ENCODE measurements around the gene TTLL3. TPM values are rescaled to one million over a fixed set of nuclear protein-coding genes. Genes with fewer than 3 reads are reported as not detected.

Gene TTLL3
- total and polyA plus RNA-seq, 2 donors (not counting 1 experiment from before 2014, with no cell fraction given): 84.5 to 168 TPM

- Histone ChIP-seq H2AFZ (ENCODE audit: insufficient read depth, low read depth, low read length, poor library complexity, severe bottlenecking) (no peak overlapping the region), H3K27me3 (replicated peaks in 1 of 4; ENCODE audit: control extremely low read depth in 1 of 4, control insufficient read depth in 3 of 4, insufficient read depth in 4 of 4, low read length in 3 of 4) (no peaks in the 10 kb centered on the region), H3K4me3 (ENCODE audit: control extremely low read depth in 1 of 5, extremely low read depth in 1 of 5, insufficient read depth in 1 of 5, low read depth in 2 of 5, low read length in 4 of 5) (no peak overlapping the region), H4K20me1 (ENCODE audit: control insufficient read depth, insufficient read depth, low read length, poor library complexity, severe bottlenecking) (no peaks in the 10 kb centered on the region), H3K4me2 (replicated peaks; ENCODE audit: low read depth, low read length, poor library complexity, severe bottlenecking) (peak overlapping the region; percentile 59), H3K9ac (ENCODE audit: low read length) (peak overlapping the region; percentile 28), H3K79me2 (ENCODE audit: control insufficient read depth, insufficient read depth, low read length) (peaks cover 10% of the 10 kb centered on the region), H3K36me3 (replicated peaks in 1 of 2; ENCODE audit: control extremely low read depth in 1 of 2, control insufficient read depth in 1 of 2, extremely low read depth in 1 of 2, insufficient read depth in 2 of 2, low read length in 1 of 2) (peaks cover 2 to 33% of the 10 kb centered on the region in 2 experiments), H3K4me1 (ENCODE audit: control insufficient read depth in 2 of 2, insufficient read depth in 2 of 2, low read length in 2 of 2) (peaks cover 51 to 59% of the 10 kb centered on the region in 2 donors), H3K27ac (ENCODE audit: low read length in 2 of 2) (peak overlapping the region; percentile 22 to 61), H3K9me3 (ENCODE audit: control extremely low read depth in 1 of 3, control insufficient read depth in 2 of 3, insufficient read depth in 1 of 3, low read length in 2 of 3) (no peaks in the 10 kb centered on the region)
- Mint-ChIP-seq H3K4me3 (peak overlapping the region; percentile 18), H3K4me1 (peaks cover 55% of the 10 kb centered on the region), H3K9me3 (ENCODE audit: insufficient read depth) (no peaks in the 10 kb centered on the region), H3K27me3 (no peaks in the 10 kb centered on the region), H3K27ac (peak overlapping the region; percentile 64)
- WGBS (ENCODE audit: insufficient coverage): 57% methylated on average over 1 of the region's 1 CpG
- ChIA-PET POLR2A (interaction anchor here (0.5 to 3.7 kb wide), 8 partner anchors 11 to 387 kb away, joined by 4 to 18 read pairs (median 6); partner anchors contain the start of genes ARPC4, EMC3, OGG1 and RPUSD3), CTCF (interaction anchor here (0.6 to 4.6 kb wide), 19 partner anchors 9 to 957 kb away, joined by 3 to 25 read pairs (median 3); partner anchors contain the start of genes ARPC4, EMC3, OGG1 and TADA3)
- intact Hi-C loops (cut with micrococcal nuclease): loop anchor here (5.0 kb wide), 1 partner anchor 246 kb away; the partner anchor contains the start of gene FANCD2
- DNase-seq (no peak), ATAC-seq (ENCODE audit: low read depth) (no peak)
- no peak for TF ChIP-seq EZH2 (IDR thresholded peaks at IDR 0.05; ENCODE audit: borderline replicate concordance, insufficient read depth, low read depth, low read length, poor library complexity, severe bottlenecking)
- no peak for TF ChIP-seq CTCF (IDR thresholded peaks at IDR 0.05)
Measured at GRCh38 chr3:9781551-9781950, 28.5 kb upstream of the TTLL3 start.

GRCh38 chr3:9781978-9782603 is 28.0 kb upstream of the TTLL3 start:
- DNase-seq: no peak
- Histone ChIP-seq H3K36me3 (replicated peaks in 1 of 2; ENCODE audit: control extremely low read depth in 1 of 2, control insufficient read depth in 1 of 2, extremely low read depth in 1 of 2, insufficient read depth in 2 of 2, low read length in 1 of 2) (peaks cover 2 to 39% of the 10 kb centered on the region in 2 experiments), H3K27ac (ENCODE audit: low read length in 2 of 2) (peak overlapping the region; percentile 22 to 61), H3K27me3 (replicated peaks in 1 of 4; ENCODE audit: control extremely low read depth in 1 of 4, control insufficient read depth in 3 of 4, insufficient read depth in 4 of 4, low read length in 3 of 4) (no peaks in the 10 kb centered on the region), H3K4me1 (ENCODE audit: control insufficient read depth in 2 of 2, insufficient read depth in 2 of 2, low read length in 2 of 2) (peaks cover 51 to 58% of the 10 kb centered on the region in 2 donors), H2AFZ (ENCODE audit: insufficient read depth, low read depth, low read length, poor library complexity, severe bottlenecking) (no peak overlapping the region), H3K9ac (ENCODE audit: low read length) (peak overlapping the region; percentile 37), H3K9me3 (ENCODE audit: control extremely low read depth in 1 of 3, control insufficient read depth in 2 of 3, insufficient read depth in 1 of 3, low read length in 2 of 3) (no peaks in the 10 kb centered on the region), H4K20me1 (ENCODE audit: control insufficient read depth, insufficient read depth, low read length, poor library complexity, severe bottlenecking) (no peaks in the 10 kb centered on the region), H3K4me3 (ENCODE audit: control extremely low read depth in 1 of 5, extremely low read depth in 1 of 5, insufficient read depth in 1 of 5, low read depth in 2 of 5, low read length in 4 of 5) (peak overlapping the region in 1 of 5 experiments; percentile 18), H3K79me2 (ENCODE audit: control insufficient read depth, insufficient read depth, low read length) (peaks cover 14% of the 10 kb centered on the region), H3K4me2 (replicated peaks; ENCODE audit: low read depth, low read length, poor library complexity, severe bottlenecking) (peak overlapping the region; percentile 59)
- ATAC-seq (ENCODE audit: low read depth): no peak
- Mint-ChIP-seq H3K9me3 (ENCODE audit: insufficient read depth) (no peaks in the 10 kb centered on the region), H3K27ac (peak overlapping the region; percentile 83), H3K4me1 (peaks cover 54% of the 10 kb centered on the region), H3K4me3 (peak overlapping the region; percentile 61), H3K27me3 (no peaks in the 10 kb centered on the region)
- CTCF ChIA-PET: interaction anchor here (0.6 to 4.6 kb wide), 21 partner anchors 9 to 957 kb away, joined by 3 to 25 read pairs (median 4); partner anchors contain the start of genes ARPC4, EMC3, OGG1 and TADA3
- TF ChIP-seq EZH2 (IDR thresholded peaks at IDR 0.05; ENCODE audit: borderline replicate concordance, insufficient read depth, low read depth, low read length, poor library complexity, severe bottlenecking) (no peak), CTCF (IDR thresholded peaks at IDR 0.05) (no peak)
- POLR2A ChIA-PET: interaction anchor here (0.5 to 3.7 kb wide), 7 partner anchors 11 to 387 kb away, joined by 4 to 18 read pairs (median 7); partner anchors contain the start of genes ARPC4, EMC3, OGG1 and RPUSD3
- 33% methylated on average over 3 of the region's 3 CpGs for WGBS (ENCODE audit: insufficient coverage)
- intact Hi-C loops (cut with micrococcal nuclease): loop anchor here (1.0 to 5.0 kb wide), 2 partner anchors 62 to 245 kb away; partner anchors contain the start of genes FANCD2 and RPUSD3
